OCI-LY1 (cell line): ENCODE results near the gene MED13L.

Source experiments
- H2AFZ ChIP-seq: fragments of 200-600 bp; sonication (generic), shearing (Covaris generic); 2 replicates; pipeline ENCODE4 v1.6.0; 2014; ENCODE audit warnings: antibody characterized with exemption, mild to moderate bottlenecking, low read length
- H3F3A ChIP-seq: fragments of 200-600 bp; sonication (generic), shearing (Covaris generic); 2 replicates; pipeline ENCODE4 v1.6.0; 2014; ENCODE audit warnings: mild to moderate bottlenecking, antibody characterized with exemption, low read length, moderate library complexity; ENCODE audit not compliant: insufficient read depth
- H3K27ac ChIP-seq: fragments of 200-600 bp; sonication (generic); 2 replicates; pipeline ENCODE4 v1.5.1; 2014; ENCODE audit warnings: low read length, mixed run types, mild to moderate bottlenecking, low read depth; ENCODE audit not compliant: poor library complexity, severe bottlenecking
- H3K27me3 ChIP-seq: fragments of 200-600 bp; sonication (generic); 2 replicates; pipeline ENCODE4 v1.6.0; 2014; ENCODE audit warnings: antibody characterized with exemption, mild to moderate bottlenecking, low read length, moderate library complexity; ENCODE audit not compliant: insufficient read depth
- H3K36me3 ChIP-seq: fragments of 200-600 bp; sonication (generic); 2 replicates; pipeline ENCODE4 v1.6.1; 2014; ENCODE audit warnings: mild to moderate bottlenecking, antibody characterized with exemption, low read length, moderate library complexity, mixed read lengths; ENCODE audit not compliant: insufficient read depth
- H3K4me1 ChIP-seq: fragments of 200-600 bp; sonication (generic); 2 replicates; pipeline ENCODE4 v1.5.1; 2014; ENCODE audit warnings: mild to moderate bottlenecking, low read length, moderate library complexity; ENCODE audit not compliant: insufficient read depth, severe bottlenecking
- H3K4me2 ChIP-seq: fragments of 200-600 bp; sonication (generic), shearing (Covaris generic); 2 replicates; pipeline ENCODE4 v1.6.1; 2014; ENCODE audit warnings: low read length
- H3K4me3 ChIP-seq: fragments of 200-600 bp; sonication (generic); 2 replicates; pipeline ENCODE4 v1.5.1; 2014; ENCODE audit warnings: low read length, low read depth, mild to moderate bottlenecking, mixed read lengths; ENCODE audit not compliant: poor library complexity, severe bottlenecking
- H3K79me2 ChIP-seq: fragments of 200-600 bp; shearing (Covaris generic); 2 replicates; pipeline ENCODE4 v1.6.1; 2016; ENCODE audit warnings: mixed run types, low read length, mixed read lengths; ENCODE audit not compliant: insufficient read depth
- H3K9ac ChIP-seq: fragments of 200-600 bp; sonication (generic), shearing (Covaris generic); 2 replicates; pipeline ENCODE4 v1.6.1; 2014; ENCODE audit warnings: mild to moderate bottlenecking, low read length, mixed read lengths
- H3K9me2 ChIP-seq: fragments of 200-600 bp; sonication (generic), shearing (Covaris generic); 2 replicates; pipeline ENCODE4 v1.6.1; 2014; ENCODE audit warnings: low read depth, mild to moderate bottlenecking, low read length, mixed read lengths
- H3K9me3 ChIP-seq: fragments of 200-600 bp; shearing (Covaris generic); 2 replicates; pipeline ENCODE4 v1.6.1; 2014; ENCODE audit warnings: low read length, mixed read lengths
- H4K20me1 ChIP-seq: fragments of 200-600 bp; sonication (generic), shearing (Covaris generic); 2 replicates; pipeline ENCODE4 v1.6.0; 2016; ENCODE audit warnings: mild to moderate bottlenecking, low read length; ENCODE audit not compliant: insufficient read depth
- EZH2 ChIP-seq: fragments of 200-600 bp; sonication (generic), shearing (Covaris generic); IDR thresholded peaks from 2 replicates; pipeline ENCODE4 v1.8.0; 2017; ENCODE audit warnings: borderline replicate concordance, mixed run types, mild to moderate bottlenecking, antibody characterized with exemption, low read length, moderate library complexity, mixed read lengths
- TF ChIP-seq, protein P1 (sequence below): fragments of 200-600 bp; sonication (generic), shearing (Covaris generic); IDR thresholded peaks from 2 replicates; pipeline ENCODE4 v1.5.1; 2017; ENCODE audit warnings: mild to moderate bottlenecking, antibody characterized with exemption, low read length, moderate library complexity, mixed read lengths

The MED13L gene

DNA sequence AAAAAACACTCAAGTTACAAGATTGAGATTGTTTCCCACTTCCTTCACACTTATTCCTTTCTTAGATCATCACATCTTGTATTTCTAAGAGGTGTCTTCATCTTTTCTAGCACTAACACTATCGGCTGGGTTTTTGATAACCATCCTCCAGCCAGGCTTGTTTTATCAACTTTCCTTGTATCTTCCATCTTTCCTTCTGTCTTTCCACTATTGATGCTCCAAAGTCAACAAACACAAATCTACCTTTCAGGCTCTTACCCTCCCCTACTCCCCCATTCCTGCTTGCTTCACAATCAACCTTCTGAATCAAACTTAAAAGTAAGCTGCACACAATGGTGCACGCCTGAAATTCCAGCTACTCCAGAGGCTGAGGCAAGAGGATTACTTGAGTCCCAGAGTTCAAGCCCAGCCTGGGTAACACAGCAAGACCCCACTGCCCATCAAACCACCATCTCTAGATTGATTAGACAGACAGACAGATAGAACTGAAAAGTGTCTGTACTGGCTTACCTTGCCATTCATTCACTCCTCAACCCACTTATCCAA, 12.9 kb downstream of the MED13L start:
- no peak for TF ChIP-seq EZH2
- TF ChIP-seq, protein P1, sequence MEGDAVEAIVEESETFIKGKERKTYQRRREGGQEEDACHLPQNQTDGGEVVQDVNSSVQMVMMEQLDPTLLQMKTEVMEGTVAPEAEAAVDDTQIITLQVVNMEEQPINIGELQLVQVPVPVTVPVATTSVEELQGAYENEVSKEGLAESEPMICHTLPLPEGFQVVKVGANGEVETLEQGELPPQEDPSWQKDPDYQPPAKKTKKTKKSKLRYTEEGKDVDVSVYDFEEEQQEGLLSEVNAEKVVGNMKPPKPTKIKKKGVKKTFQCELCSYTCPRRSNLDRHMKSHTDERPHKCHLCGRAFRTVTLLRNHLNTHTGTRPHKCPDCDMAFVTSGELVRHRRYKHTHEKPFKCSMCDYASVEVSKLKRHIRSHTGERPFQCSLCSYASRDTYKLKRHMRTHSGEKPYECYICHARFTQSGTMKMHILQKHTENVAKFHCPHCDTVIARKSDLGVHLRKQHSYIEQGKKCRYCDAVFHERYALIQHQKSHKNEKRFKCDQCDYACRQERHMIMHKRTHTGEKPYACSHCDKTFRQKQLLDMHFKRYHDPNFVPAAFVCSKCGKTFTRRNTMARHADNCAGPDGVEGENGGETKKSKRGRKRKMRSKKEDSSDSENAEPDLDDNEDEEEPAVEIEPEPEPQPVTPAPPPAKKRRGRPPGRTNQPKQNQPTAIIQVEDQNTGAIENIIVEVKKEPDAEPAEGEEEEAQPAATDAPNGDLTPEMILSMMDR = no peak
- no peak overlapping the region for H3K27ac ChIP-seq
- H3K27me3 ChIP-seq = no peaks in the 10 kb centered on the region
- H3K9me3 ChIP-seq = no peaks in the 10 kb centered on the region
- peaks cover 37% of the 10 kb centered on the region; the same call in 1 of the 2 replicates for H3K79me2 ChIP-seq
- peaks cover 22% of the 10 kb centered on the region for H4K20me1 ChIP-seq
- H3K4me3 ChIP-seq = no peak overlapping the region
- H3K4me2 ChIP-seq = no peak overlapping the region
- no peaks in the 10 kb centered on the region for H3K4me1 ChIP-seq
- no peaks in the 10 kb centered on the region for H3F3A ChIP-seq
- H2AFZ ChIP-seq = no peak overlapping the region
- no peak overlapping the region for H3K9ac ChIP-seq
- no peaks in the 10 kb centered on the region for H3K36me3 ChIP-seq
- H3K9me2 ChIP-seq = no peaks in the 10 kb centered on the region

DNA sequence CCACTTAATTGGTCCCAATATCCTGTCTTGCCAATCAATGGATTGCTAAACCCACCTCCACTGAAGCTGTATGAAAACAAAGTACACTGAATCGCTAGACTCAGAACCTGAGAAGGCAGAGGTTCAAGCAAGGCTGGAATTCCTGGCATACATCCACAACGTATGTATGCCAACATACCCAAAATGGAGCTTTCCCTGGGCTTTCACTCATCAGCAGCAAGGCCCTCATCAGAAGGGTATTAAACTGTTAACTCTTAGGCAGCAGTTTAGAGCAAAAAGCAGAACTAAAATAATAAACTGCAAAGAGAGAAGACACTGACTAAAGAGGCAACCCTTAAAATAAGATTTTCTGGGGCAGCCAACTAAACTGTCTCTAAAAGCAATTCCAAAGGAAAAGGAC, 13.6 kb downstream of the MED13L start:
- Histone ChIP-seq H3F3A (no peaks in the 10 kb centered on the region), H3K9me2 (no peaks in the 10 kb centered on the region), H3K79me2 (peaks cover 45% of the 10 kb centered on the region; the same call in 1 of the 2 replicates), H3K4me3 (no peak overlapping the region), H3K4me2 (no peak overlapping the region), H3K9ac (no peak overlapping the region), H3K27me3 (no peaks in the 10 kb centered on the region), H3K9me3 (no peaks in the 10 kb centered on the region), H3K36me3 (no peaks in the 10 kb centered on the region), H3K4me1 (no peaks in the 10 kb centered on the region), H2AFZ (no peak overlapping the region), H3K27ac (no peak overlapping the region), H4K20me1 (peaks cover 22% of the 10 kb centered on the region)
- TF ChIP-seq, protein P1 = no peak
- TF ChIP-seq EZH2 = no peak

DNA sequence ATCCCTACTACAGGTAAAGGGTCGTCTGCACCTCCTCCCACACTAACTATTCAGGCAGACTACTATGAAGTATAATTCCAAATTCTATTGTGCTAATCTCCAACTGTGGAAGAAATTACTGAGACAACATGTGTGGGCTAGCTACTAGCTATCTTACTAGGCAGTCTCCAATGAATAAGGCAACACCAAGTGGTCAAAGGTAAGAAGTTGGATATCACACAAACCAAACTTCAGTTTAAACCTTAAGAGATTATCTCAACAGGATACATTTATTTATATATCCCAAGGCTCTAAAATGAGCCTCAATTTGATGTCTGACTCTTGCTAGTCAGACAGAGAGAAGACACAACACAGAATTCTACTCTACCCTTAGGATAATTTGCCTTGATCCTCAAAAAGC, 14.1 kb downstream of the MED13L start:
- Histone ChIP-seq H3K4me2 (no peak overlapping the region), H3F3A (no peaks in the 10 kb centered on the region), H3K9me2 (no peaks in the 10 kb centered on the region), H3K9me3 (no peaks in the 10 kb centered on the region), H3K4me3 (no peak overlapping the region), H3K36me3 (no peaks in the 10 kb centered on the region), H4K20me1 (peaks cover 22% of the 10 kb centered on the region), H2AFZ (no peak overlapping the region), H3K79me2 (peaks cover 42% of the 10 kb centered on the region; the same call in 1 of the 2 replicates), H3K27me3 (no peaks in the 10 kb centered on the region), H3K4me1 (no peaks in the 10 kb centered on the region), H3K9ac (no peak overlapping the region), H3K27ac (no peak overlapping the region)
- TF ChIP-seq EZH2 = no peak
- TF ChIP-seq, protein P1 = no peak
